Left kidney (tissue), 2 donors: Measurements from ENCODE around the gene CADM2. TPM values are rescaled to one million over a fixed set of nuclear protein-coding genes. Genes with fewer than 3 reads are reported as not detected.
A peak's percentile ranks its signal among the peaks of the same experiment; 100 is the strongest.
"Not testable (repeated sequence)": the region's sequence is repeated elsewhere in the genome, so short reads cannot be mapped to it uniquely, and the experiment has no call there.

Experiments
- DNase-seq: peaks from one replicate; pipeline ENCODE4 v3.0.0-alpha.2; 2013
- polyA plus RNA-seq: library from polyadenylated mRNA; unstranded; fragments of 120-200 nt; gene quantifications from one replicate; pipeline ENCODE4 v1.2.1, GENCODE V29; 2013; ENCODE audit not compliant: insufficient read length

Gene CADM2
- polyA plus RNA-seq, 1 donor = 0.52 TPM

- no peak for DNase-seq
These were observed 522.8 kb downstream of the CADM2 start for GRCh38 chr3:85481411-85482212.

GRCh38 chr3:85482213-85482490 lies 523.4 kb downstream of the CADM2 start:
- DNase-seq = no peak

- no peak for DNase-seq
These were observed 525.2 kb downstream of the CADM2 start for GRCh38 chr3:85483986-85484385.

- DNase-seq = no peak
These were observed 528.6 kb downstream of the CADM2 start for GRCh38 chr3:85487375-85487774.

- DNase-seq = no peak
These were observed 536.8 kb downstream of the CADM2 start for GRCh38 chr3:85495602-85496001.

- DNase-seq = no peak
These were observed 539.4 kb downstream of the CADM2 start for GRCh38 chr3:85498177-85498576.

GRCh38 chr3:85502148-85502875 lies 543.5 kb downstream of the CADM2 start:
- no peak for DNase-seq

GRCh38 chr3:85504129-85504784 lies 545.5 kb downstream of the CADM2 start:
- DNase-seq = not testable (repeated sequence)

- not testable (repeated sequence) for DNase-seq
These were observed 546.2 kb downstream of the CADM2 start for GRCh38 chr3:85504785-85505511.

GRCh38 chr3:85507052-85507451 lies 548.3 kb downstream of the CADM2 start:
- DNase-seq = not testable (repeated sequence)

GRCh38 chr3:85508659-85509058 lies 549.9 kb downstream of the CADM2 start:
- no peak for DNase-seq

- no peak for DNase-seq
These were observed 557.4 kb downstream of the CADM2 start for GRCh38 chr3:85516146-85516545.

- DNase-seq = no peak
These were observed 565.3 kb downstream of the CADM2 start for GRCh38 chr3:85524104-85524503.

- DNase-seq = no peak
These were observed 566.5 kb downstream of the CADM2 start for GRCh38 chr3:85525264-85525663.

- DNase-seq = no peak
These were observed 574.8 kb downstream of the CADM2 start for GRCh38 chr3:85533586-85533985.

GRCh38 chr3:85535517-85535916 lies 576.7 kb downstream of the CADM2 start:
- DNase-seq = no peak

- DNase-seq = no peak
These were observed 580.4 kb downstream of the CADM2 start for GRCh38 chr3:85539232-85539631.

- DNase-seq = no peak
These were observed 595.4 kb downstream of the CADM2 start for GRCh38 chr3:85554153-85554552.

- DNase-seq = no peak
These were observed 601.4 kb downstream of the CADM2 start for GRCh38 chr3:85560088-85560785.

- peak; percentile 6 for DNase-seq
These were observed 608.4 kb downstream of the CADM2 start for GRCh38 chr3:85567071-85567676.

- DNase-seq = no peak
These were observed 612.0 kb downstream of the CADM2 start for GRCh38 chr3:85570819-85571218.
